HL-60 (cell line): ENCODE measurements around the gene TADA2A.

ENCODE experiments used
- POLR2AphosphoS5 ChIP-seq: IDR thresholded peaks from 2 replicates; pipeline ENCODE4 v1.6.1; 2012; ENCODE audit warnings: low read depth
- SPI1 ChIP-seq: IDR thresholded peaks from 2 replicates; pipeline ENCODE4 v1.6.1; 2012; ENCODE audit warnings: low read depth, mild to moderate bottlenecking, borderline replicate concordance
- TF ChIP-seq, protein P1 (sequence below): IDR thresholded peaks from one replicate; pipeline ENCODE4 v1.5.1; 2011; ENCODE audit warnings: low read length, control low read depth, inconsistent platforms; ENCODE audit not compliant: insufficient read depth
- TF ChIP-seq, protein P2 (sequence below): IDR thresholded peaks from 2 replicates; pipeline ENCODE4 v1.6.1; 2012; ENCODE audit warnings: low read depth; ENCODE audit not compliant: insufficient replicate concordance

- TF ChIP-seq, protein P1, sequence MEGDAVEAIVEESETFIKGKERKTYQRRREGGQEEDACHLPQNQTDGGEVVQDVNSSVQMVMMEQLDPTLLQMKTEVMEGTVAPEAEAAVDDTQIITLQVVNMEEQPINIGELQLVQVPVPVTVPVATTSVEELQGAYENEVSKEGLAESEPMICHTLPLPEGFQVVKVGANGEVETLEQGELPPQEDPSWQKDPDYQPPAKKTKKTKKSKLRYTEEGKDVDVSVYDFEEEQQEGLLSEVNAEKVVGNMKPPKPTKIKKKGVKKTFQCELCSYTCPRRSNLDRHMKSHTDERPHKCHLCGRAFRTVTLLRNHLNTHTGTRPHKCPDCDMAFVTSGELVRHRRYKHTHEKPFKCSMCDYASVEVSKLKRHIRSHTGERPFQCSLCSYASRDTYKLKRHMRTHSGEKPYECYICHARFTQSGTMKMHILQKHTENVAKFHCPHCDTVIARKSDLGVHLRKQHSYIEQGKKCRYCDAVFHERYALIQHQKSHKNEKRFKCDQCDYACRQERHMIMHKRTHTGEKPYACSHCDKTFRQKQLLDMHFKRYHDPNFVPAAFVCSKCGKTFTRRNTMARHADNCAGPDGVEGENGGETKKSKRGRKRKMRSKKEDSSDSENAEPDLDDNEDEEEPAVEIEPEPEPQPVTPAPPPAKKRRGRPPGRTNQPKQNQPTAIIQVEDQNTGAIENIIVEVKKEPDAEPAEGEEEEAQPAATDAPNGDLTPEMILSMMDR, result no peak
- TF ChIP-seq, protein P2, sequence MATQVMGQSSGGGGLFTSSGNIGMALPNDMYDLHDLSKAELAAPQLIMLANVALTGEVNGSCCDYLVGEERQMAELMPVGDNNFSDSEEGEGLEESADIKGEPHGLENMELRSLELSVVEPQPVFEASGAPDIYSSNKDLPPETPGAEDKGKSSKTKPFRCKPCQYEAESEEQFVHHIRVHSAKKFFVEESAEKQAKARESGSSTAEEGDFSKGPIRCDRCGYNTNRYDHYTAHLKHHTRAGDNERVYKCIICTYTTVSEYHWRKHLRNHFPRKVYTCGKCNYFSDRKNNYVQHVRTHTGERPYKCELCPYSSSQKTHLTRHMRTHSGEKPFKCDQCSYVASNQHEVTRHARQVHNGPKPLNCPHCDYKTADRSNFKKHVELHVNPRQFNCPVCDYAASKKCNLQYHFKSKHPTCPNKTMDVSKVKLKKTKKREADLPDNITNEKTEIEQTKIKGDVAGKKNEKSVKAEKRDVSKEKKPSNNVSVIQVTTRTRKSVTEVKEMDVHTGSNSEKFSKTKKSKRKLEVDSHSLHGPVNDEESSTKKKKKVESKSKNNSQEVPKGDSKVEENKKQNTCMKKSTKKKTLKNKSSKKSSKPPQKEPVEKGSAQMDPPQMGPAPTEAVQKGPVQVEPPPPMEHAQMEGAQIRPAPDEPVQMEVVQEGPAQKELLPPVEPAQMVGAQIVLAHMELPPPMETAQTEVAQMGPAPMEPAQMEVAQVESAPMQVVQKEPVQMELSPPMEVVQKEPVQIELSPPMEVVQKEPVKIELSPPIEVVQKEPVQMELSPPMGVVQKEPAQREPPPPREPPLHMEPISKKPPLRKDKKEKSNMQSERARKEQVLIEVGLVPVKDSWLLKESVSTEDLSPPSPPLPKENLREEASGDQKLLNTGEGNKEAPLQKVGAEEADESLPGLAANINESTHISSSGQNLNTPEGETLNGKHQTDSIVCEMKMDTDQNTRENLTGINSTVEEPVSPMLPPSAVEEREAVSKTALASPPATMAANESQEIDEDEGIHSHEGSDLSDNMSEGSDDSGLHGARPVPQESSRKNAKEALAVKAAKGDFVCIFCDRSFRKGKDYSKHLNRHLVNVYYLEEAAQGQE, result no peak
- no peak for TF ChIP-seq SPI1
- TF ChIP-seq POLR2AphosphoS5, result no peak
These were observed 33.7 kb downstream of the TADA2A start for GRCh38 chr17:37440424-37440823.
